Esophagus muscularis mucosa (tissue), 4 donors: ENCODE data around the gene TMEM40. TPM values are rescaled to one million over a fixed set of nuclear protein-coding genes. Genes with fewer than 3 reads are reported as not detected.

ENCODE experiments used
- DNase-seq: peaks from one replicate; pipeline ENCODE4 v3.0.0-alpha.2; 2017; ENCODE audit errors: extremely low spot score
- H3K27ac ChIP-seq, 4 donors: fragments of 200-600 bp; sonication (generic); replicated peaks in 1 of 4; 1 replicate in 3 of 4; 2 replicates in 1 of 4; pipeline ENCODE4 v1.5.1; 2016 to 2019; ENCODE audit warnings: mild to moderate bottlenecking in 1 of 4
- H3K27me3 ChIP-seq, 4 donors: fragments of 200-600 bp; sonication (generic); one replicate each; pipeline versions ENCODE4 v1.5.1 to v1.6.0; 2016 to 2019
- H3K36me3 ChIP-seq, 4 donors: fragments of 200-600 bp; sonication (generic); one replicate each; pipeline ENCODE4 v1.5.1; 2016 to 2019
- H3K4me1 ChIP-seq, 4 donors: fragments of 200-600 bp; sonication (generic); one replicate each; pipeline ENCODE4 v1.5.1; 2016 to 2019
- H3K4me3 ChIP-seq, 4 donors: fragments of 200-600 bp; sonication (generic); 1 replicate in 2 of 4; 2 replicates in 2 of 4; pipeline ENCODE4 v1.5.1; 2016 to 2019; ENCODE audit warnings: mild to moderate bottlenecking in 4 of 4, moderate library complexity in 1 of 4
- H3K9me3 ChIP-seq, 4 donors: fragments of 200-600 bp; sonication (generic); 1 replicate in 3 of 4; 2 replicates in 1 of 4; pipeline ENCODE4 v1.5.1; 2016 to 2019
- EP300 ChIP-seq: sonication (generic); formaldehyde crosslinking; IDR thresholded peaks from one replicate; pipeline ENCODE4 v1.6.1; 2017; ENCODE audit warnings: antibody characterized with exemption
- POLR2A ChIP-seq: fragments of 450-650 bp; IDR thresholded peaks from one replicate; pipeline ENCODE4 v1.6.1; 2017; ENCODE audit warnings: antibody characterized with exemption, moderate library complexity, mild to moderate bottlenecking, low read depth
- POLR2AphosphoS5 ChIP-seq, 2 donors: sonication (generic); formaldehyde crosslinking; IDR thresholded peaks; one replicate each; pipeline ENCODE4 v1.6.1; 2017; ENCODE audit warnings: antibody characterized with exemption in 2 of 2
- WGBS: methylation state at CpG from one replicate; pipeline ENCODE4 v1.1.5; 2018; 5-methylcytosine and 5-hydroxymethylcytosine counted together
- intact Hi-C: fragments of 100-400 bp; cut with DNase I; formaldehyde crosslinking; loops from one replicate; pipeline ENCODE4 v1.15.1; 2023
- total RNA-seq, 4 donors: library from RNA; depleted of rRNA; stranded (reverse); fragments of >200 nt; gene quantifications; one replicate each; pipeline versions ENCODE4 v1.1.0 to v1.2.1, GENCODE V29; 2016
- TF ChIP-seq, protein P1 (sequence below), 3 experiments: fragments of 200-600 bp in 2 of 3; fragments of 450-650 bp in 1 of 3; sonication (generic) in 2 of 3; IDR thresholded peaks; one replicate each; pipeline ENCODE4 v1.5.1; 2017 to 2019; ENCODE audit warnings: antibody characterized with exemption in 3 of 3, mild to moderate bottlenecking in 2 of 3, moderate library complexity in 1 of 3

TMEM40 gene, protein sequence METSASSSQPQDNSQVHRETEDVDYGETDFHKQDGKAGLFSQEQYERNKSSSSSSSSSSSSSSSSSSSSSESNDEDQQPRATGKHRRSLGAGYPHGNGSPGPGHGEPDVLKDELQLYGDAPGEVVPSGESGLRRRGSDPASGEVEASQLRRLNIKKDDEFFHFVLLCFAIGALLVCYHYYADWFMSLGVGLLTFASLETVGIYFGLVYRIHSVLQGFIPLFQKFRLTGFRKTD
- not detected for total RNA-seq

DNA sequence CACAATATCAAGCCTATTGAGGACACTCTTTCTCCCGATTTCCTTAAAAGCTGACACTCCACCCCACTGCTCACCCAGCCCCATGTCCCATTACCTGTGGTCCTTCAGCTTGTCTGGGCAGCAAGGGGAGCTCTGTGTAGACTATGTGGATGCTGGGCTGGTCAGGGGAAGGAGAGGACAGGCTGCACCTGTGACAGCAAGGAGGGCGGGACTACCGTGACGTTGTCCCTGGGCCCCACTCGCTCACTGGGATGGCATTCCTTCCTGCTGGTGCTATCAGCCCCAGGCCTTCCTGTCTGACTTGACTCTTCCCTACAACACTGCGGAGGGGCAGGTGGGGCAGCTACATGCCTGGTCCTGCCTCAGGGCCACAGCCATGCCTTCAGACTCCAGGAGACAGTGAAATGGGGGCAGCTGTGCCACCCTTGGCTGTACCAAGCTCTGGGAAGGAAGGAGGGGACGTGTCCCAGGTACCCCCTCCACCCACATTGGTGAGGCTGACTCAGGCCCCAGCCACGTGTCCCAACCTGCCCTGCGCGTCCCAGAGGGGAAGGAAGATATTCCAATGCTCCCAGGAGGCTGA lies at the start of gene TMEM40:
TMEM40 (minus strand) TSS at position 163 of the 583 bp plus-strand sequence. CDS start 9,427 bp downstream, outside the sequence.
- WGBS: 89% methylated on average over 9 of the region's 10 CpGs
- Histone ChIP-seq H3K9me3 (no peaks in the 10 kb centered on the region), H3K36me3 (no peaks in the 10 kb centered on the region), H3K27ac (peak within 1 kb of the TSS; percentile 72 to 80 (median 78)), H3K27me3 (no peaks in the 10 kb centered on the region), H3K4me1 (peaks cover 14 to 23% (median 21%) of the 10 kb centered on the region in 4 donors), H3K4me3 (no peak within 1 kb of the TSS)
- intact Hi-C loops: no loop called here
- TF ChIP-seq POLR2A: no peak
- TF ChIP-seq, protein P1, sequence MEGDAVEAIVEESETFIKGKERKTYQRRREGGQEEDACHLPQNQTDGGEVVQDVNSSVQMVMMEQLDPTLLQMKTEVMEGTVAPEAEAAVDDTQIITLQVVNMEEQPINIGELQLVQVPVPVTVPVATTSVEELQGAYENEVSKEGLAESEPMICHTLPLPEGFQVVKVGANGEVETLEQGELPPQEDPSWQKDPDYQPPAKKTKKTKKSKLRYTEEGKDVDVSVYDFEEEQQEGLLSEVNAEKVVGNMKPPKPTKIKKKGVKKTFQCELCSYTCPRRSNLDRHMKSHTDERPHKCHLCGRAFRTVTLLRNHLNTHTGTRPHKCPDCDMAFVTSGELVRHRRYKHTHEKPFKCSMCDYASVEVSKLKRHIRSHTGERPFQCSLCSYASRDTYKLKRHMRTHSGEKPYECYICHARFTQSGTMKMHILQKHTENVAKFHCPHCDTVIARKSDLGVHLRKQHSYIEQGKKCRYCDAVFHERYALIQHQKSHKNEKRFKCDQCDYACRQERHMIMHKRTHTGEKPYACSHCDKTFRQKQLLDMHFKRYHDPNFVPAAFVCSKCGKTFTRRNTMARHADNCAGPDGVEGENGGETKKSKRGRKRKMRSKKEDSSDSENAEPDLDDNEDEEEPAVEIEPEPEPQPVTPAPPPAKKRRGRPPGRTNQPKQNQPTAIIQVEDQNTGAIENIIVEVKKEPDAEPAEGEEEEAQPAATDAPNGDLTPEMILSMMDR (IDR thresholded peaks at IDR 0.05): no peak
- TF ChIP-seq EP300: no peak
- no peak for TF ChIP-seq POLR2AphosphoS5 (IDR thresholded peaks at IDR 0.05)
- no peak for DNase-seq

DNA sequence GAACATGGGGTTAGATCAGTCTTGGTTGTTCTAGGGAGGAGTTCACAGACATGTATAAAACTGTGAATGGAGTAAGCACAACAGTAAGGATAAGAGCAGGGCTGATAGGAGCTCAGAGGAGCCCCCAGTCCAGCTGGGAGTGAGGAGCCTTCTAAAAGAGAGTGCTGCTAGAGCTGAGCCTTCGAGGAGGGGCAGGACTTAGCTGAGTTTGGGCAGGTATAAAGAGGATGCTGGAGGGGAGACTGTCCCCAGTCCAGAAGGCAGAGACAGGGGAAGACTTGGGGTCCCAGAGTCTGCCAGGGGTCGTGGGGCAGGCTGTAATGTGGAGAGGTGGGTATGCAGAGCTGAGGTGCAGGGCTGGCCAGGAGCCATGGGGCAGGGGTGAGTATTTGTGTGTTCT lies 49.5 kb upstream of the TMEM40 start:
- WGBS: 93% methylated on average over 2 of the region's 2 CpGs
- intact Hi-C loops: no loop called here
- H3K4me1 ChIP-seq: peaks cover 15 to 32% (median 22%) of the 10 kb centered on the region in 4 donors
- peaks cover 0 to 55% (median 52%) of the 10 kb centered on the region in 4 donors for H3K36me3 ChIP-seq
- H3K27me3 ChIP-seq: no peaks in the 10 kb centered on the region
- H3K9me3 ChIP-seq: no peaks in the 10 kb centered on the region
- no peak overlapping the region for H3K4me3 ChIP-seq
- TF ChIP-seq POLR2AphosphoS5 (IDR thresholded peaks at IDR 0.05): no peak
- no peak for TF ChIP-seq EP300
- TF ChIP-seq POLR2A: no peak
- TF ChIP-seq, protein P1 (IDR thresholded peaks at IDR 0.05): no peak
- H3K27ac ChIP-seq: peak overlapping the region in 3 of 4 donors; percentile 10 to 77 (median 22)
- DNase-seq: no peak

DNA sequence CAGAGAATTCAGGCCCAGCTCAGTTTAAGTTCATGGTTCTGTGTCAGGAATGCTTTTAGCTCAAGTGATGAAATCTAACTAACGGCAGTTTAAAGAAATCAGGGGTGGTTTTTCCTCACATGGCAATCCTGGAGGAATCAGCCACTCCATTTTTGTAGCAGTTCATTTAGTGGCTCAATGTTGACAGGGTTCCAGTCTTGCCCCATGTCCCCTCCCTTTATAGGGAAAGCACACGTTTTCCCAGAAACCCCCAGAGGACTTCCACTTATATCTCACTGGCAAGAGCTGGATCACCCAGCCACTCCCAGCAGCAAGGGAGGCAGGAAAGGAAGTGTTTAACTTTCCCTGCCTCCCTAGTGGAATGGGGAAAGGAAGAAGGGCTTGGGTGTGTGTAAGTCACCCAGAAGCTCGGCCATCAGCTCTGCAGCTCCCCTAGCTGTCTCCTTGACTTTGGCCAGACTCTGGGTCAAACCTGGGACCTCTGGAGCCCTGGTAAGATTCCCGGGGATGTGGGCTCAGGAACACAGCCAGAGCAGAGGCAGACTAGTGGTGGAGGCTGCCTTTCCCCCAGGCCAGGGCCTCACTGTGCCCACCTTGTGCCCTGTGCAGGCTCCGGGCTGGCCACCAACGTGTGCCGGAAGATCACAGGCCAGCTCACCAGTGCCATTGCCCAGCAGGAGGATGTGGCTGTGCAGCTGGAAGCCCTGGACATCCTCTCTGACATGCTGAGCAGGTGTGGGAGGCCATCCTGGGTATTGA lies 48.7 kb upstream of the TMEM40 start:
- peaks cover 0 to 52% (median 50%) of the 10 kb centered on the region in 4 donors for H3K36me3 ChIP-seq
- intact Hi-C loops: no loop called here
- H3K9me3 ChIP-seq: no peaks in the 10 kb centered on the region
- no peak overlapping the region for H3K4me3 ChIP-seq
- H3K27ac ChIP-seq: peak overlapping the region in 2 of 4 donors; percentile 20 to 44
- TF ChIP-seq EP300 (no peak), POLR2A (no peak), POLR2AphosphoS5 (IDR thresholded peaks at IDR 0.05) (no peak)
- TF ChIP-seq, protein P1 (IDR thresholded peaks at IDR 0.05): no peak
- peaks cover 15 to 32% (median 22%) of the 10 kb centered on the region in 4 donors for H3K4me1 ChIP-seq
- DNase-seq: no peak
- WGBS: 47% methylated on average over 4 of the region's 7 CpGs
- H3K27me3 ChIP-seq: no peaks in the 10 kb centered on the region

DNA sequence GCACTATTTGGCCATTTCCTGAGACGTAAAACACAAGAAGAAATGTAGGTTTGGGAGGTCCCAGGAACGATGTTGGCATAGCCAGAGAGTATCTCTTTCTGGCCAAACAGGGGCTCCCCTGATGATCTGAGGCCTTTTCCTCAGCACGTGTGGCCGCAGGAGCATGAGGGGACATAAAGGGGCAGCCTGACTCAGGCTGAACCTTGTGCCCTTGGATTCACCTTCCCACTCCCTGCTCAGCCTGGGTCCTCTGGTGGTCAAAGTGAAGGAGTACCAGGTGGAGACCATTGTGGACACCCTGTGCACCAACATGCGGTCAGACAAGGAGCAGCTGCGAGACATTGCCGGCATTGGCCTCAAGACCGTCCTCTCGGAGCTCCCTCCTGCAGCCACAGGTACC lies 48.0 kb upstream of the TMEM40 start:
- H3K27me3 ChIP-seq: no peaks in the 10 kb centered on the region
- peaks cover 0 to 52% (median 51%) of the 10 kb centered on the region in 4 donors for H3K36me3 ChIP-seq
- H3K27ac ChIP-seq: peak overlapping the region in 2 of 4 donors; percentile 13 to 20
- H3K4me3 ChIP-seq: no peak overlapping the region
- 91% methylated on average over 7 of the region's 9 CpGs for WGBS
- TF ChIP-seq, protein P1 (IDR thresholded peaks at IDR 0.05): no peak
- TF ChIP-seq POLR2AphosphoS5 (IDR thresholded peaks at IDR 0.05) (no peak), POLR2A (no peak), EP300 (no peak)
- H3K4me1 ChIP-seq: peaks cover 15 to 32% (median 22%) of the 10 kb centered on the region in 4 donors
- intact Hi-C loops: no loop called here
- no peaks in the 10 kb centered on the region for H3K9me3 ChIP-seq
- DNase-seq: no peak
